GM21737 (cell line): ENCODE data around the gene PITPNC1.
"Not testable (repeated sequence)": the region's sequence is repeated elsewhere in the genome, so short reads cannot be mapped to it uniquely, and the experiment has no call there.

ENCODE experiments used
- ATAC-seq: cut with Tn5 transposase; IDR thresholded peaks from one replicate; pipeline ENCODE4 v1.9.1; 2021; ENCODE audit warnings: mild to moderate bottlenecking, moderate library complexity; ENCODE audit not compliant: unreplicated experiment

Gene PITPNC1

DNA sequence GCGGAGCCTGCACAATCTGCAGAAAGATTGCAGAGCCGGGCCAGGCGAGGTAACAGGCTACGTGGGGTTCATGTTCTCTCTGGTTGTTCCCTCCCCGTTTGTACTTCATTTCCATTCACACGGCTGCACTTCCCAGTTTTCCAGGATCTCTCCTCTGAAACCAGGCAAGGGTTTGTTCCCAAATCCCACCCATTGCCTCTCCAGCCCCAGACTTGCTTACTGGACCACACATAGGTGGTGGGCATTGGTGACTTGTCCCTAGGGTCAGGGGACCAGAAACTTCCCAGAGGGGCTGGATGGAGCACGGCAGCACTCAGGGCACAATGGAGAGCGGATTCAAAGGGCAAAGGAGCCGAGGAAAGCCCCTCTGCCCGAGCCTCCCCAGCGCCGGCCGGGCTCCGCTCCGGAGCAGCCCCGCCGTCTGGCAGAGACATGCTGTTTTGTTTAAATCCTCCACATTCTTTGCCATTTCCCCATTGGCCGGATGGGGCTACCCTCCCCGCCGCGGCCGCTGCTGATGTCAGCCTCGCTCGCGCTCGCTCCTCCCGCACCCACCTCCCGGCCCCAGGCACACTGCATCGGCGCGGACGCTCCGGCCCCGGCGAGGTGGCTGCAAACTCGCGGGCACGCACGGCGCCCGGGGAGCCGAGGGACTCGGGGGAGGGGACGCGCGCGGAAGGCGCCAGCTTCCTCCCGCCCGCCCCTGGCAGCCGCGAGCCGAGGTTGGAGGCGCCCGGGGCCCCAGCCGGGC is at the start of gene PITPNC1:
Gene PITPNC1 (plus strand): TSS at position 545 of the 751 bp plus-strand sequence.
- ATAC-seq = peak; percentile 72

GRCh38 chr17:67328026-67328425 is 49.1 kb upstream of the PITPNC1 start:
- no peak for ATAC-seq

DNA sequence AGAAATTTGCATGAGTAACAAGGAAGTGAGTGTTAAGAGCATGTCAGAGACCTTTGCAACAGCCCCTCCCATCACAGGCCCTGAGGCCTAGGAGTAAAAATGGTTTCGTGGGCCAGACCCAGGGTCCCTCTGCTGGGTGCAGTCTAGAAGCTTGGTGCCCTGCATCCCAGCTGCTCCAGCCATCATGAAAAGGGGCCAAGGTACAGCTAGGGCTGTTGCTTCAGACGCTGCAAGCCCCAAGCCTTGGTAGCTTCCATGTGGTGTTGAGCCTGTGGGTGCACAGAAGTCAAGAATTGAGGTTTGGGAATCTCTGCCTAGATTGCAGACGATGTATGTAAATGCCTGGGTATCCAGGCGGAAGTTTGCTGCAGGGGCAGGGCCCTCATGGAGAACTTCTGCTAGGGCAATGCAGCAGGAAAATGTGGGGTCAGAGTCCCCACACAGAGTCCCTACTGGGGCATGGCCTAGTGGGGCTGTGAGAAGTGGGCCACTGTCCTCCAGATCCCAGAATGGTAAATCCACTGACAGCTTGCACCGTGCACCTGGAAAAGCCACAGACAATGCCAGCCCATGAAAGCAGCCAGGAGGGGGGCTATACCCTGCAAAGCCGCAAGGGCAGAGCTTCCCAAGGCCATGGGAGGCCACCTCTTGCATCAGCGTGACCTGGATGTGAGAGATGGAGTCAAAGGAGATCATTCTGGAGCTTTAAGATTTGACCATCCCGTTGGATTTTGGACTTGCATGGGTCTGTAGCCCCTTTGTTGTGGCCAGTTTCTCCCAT is 45.5 kb upstream of the PITPNC1 start:
- not testable (repeated sequence) for ATAC-seq

DNA sequence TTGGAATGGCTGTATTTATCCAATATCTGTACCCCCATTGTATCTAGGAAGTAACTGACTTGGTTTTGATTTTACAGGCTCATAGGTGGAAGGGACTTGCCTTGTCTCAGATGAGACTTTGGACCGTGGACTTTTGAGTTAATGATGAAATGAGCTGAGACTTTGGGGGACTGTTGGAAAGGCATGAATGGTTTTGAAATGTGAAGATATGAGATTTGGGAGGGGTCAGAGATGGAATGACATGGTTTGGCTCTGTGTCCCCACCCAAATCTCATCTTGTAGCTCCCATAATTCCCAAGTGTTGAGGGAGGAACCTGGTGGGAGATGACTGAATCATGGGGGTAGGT is 44.9 kb upstream of the PITPNC1 start:
- ATAC-seq = not testable (repeated sequence)

GRCh38 chr17:67335245-67335835 is 41.7 kb upstream of the PITPNC1 start:
- no peak for ATAC-seq

- ATAC-seq = no peak
Measured at GRCh38 chr17:67336859-67337258, 40.2 kb upstream of the PITPNC1 start.

DNA sequence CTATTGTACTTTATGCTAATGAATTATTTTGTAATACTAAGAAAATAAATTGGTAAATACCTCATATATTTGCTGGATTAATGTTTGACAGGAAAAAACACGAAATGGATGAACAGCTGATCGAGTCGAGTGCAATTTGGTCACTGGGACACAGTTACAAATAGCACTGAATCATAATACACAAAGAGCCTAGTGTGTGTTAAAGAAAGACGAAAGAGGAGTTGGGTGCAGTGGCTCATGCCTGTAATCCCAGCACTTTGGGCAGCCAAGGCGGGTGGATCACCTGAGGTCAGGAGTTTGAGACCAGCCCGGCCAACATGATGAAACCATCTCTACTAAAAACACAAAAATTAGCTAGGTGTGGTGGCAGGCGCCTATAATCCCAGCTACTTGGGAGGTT is 38.7 kb upstream of the PITPNC1 start:
- not testable (repeated sequence) for ATAC-seq

DNA sequence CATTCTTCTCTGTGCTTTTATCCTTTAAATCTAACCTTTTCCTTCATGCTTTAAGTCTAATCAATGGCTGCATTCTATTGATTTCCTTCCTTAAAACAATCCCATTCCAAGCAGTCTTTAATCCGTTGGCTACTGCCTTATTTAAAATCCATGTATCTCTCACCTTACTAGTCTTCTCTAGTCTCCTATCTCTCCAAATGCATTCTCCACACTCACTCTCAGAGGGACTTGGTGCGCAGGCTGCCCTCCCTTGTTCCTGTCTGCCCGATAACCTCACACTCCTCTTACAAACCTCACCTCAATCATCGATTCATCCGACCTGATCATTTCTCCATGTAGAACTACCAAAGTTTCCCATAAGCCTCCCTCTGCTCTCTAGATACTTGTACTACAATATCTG is 33.8 kb upstream of the PITPNC1 start:
- no peak for ATAC-seq

DNA sequence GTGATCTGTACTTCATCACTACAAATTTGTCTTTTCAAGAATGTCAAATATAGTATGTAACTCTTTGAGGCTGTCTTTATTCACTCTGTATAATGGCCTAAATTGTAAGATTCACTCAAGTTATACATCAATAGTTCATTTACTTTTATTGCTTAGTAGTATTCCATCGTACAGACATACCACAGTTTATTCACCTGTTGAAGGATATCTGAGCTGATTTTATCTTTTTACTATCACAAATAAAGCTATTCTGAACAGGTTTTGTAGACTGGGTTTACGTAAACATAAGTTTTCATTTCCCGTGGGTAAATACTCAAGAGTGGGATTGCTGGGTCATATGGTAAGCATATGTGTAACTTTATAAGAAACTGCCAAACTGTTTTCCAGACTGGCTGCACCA is 29.3 kb upstream of the PITPNC1 start:
- ATAC-seq = no peak

GRCh38 chr17:67349420-67349819 is 27.7 kb upstream of the PITPNC1 start:
- no peak for ATAC-seq

DNA sequence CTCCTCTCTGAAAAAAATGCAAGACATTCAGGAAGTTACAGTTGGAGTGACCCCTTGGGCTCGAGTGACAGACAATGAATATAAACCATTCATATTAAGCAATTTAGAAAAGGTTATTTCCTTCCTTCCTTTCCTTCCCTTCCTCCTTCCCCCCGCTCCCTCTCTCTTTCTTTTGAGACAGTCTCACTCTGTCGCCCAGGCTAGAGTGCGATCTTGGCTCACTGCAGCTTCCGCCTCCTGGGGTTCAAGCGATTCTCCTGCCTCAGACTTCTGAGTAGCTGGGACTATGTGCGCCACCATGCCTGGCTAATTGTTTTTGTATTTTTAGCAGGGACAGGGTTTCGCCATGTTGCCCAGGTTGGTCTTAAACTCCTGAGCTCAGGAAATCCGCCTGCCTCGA is 23.9 kb upstream of the PITPNC1 start:
- ATAC-seq = no peak

DNA sequence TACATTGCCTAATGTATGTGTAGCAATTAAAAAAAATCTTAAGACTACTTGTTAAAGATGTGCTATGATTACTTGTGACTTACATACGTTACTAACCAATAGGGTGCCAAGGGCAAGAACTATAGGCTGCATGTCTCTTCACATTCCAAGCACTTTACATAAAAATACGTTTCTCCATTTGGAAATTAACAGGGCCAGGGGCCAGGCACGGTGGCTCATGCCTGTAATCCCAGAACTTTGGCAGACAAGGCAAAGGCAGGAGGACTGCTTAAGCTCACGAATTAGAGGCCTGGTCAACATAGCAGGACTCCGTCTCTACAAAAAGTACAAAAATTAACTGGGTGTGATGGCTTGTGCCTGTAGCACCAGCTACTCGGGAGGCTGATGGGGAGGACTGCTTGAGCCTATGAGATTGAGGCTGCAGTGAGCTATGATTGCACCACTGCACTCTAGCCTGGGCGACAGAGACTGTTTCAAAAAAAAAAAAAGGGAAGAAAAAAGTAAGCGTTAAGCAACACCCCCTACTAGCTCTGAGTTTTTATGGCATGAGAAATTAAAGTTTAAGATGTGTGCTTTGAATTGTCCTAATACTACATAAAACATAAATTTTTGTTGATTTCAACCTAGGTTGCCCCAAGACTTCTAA is 23.0 kb upstream of the PITPNC1 start:
- ATAC-seq = no peak

DNA sequence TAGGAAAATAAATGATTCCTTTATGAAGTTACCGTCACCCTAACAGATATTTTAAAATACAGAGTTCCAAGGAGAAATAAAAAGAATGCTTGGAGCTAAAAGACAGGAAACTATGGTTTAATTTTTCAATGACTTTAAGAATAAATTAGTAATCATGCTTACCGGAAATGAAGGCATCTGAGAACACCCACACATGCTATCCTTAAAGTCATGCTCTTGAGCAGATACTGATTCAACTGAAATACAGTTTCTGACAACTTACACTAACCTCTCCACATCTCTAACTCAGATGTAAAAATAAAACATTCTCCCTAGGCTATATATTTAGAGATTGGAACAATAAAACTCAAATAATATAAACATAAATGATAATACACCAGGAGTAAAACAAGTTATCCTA is 18.5 kb upstream of the PITPNC1 start:
- no peak for ATAC-seq

DNA sequence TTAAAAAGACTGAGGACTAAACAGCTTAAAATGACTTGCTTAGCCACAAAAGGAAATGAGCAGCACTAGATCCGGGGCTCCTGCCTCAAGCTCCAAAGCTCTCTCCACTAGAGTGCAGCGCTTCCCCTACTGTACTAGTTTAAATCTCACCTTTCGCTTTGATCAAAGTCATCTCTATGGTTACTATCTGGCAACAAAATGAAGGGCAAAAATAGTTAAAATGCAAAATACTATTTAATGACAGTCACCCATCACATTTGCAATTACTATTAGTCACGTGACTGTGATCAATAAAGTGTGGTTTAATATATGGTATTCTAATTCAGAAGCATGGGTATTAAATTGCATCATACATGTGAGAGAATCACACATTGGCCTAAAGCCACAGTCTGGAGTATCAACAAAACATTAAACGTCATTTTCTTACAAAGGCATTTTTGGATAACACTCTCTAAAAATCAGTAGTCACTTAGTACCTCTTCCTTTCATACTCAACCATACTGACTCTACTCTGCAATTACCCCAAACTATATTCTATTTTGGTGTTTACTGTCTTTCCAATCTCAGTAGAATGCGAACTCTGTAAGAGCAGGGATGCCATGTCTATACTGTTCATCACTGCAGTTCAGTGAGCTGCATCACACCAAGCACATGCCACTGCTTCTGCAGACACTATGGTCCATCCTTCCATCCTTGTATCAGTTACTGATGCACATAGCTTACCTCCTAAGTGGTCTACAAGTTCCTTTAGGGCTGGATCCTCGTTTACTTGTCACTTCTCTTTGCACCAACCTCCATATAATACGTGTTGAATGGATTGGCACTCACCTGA is 16.9 kb upstream of the PITPNC1 start:
- no peak for ATAC-seq

GRCh38 chr17:67360880-67361279 is 16.2 kb upstream of the PITPNC1 start:
- no peak for ATAC-seq

DNA sequence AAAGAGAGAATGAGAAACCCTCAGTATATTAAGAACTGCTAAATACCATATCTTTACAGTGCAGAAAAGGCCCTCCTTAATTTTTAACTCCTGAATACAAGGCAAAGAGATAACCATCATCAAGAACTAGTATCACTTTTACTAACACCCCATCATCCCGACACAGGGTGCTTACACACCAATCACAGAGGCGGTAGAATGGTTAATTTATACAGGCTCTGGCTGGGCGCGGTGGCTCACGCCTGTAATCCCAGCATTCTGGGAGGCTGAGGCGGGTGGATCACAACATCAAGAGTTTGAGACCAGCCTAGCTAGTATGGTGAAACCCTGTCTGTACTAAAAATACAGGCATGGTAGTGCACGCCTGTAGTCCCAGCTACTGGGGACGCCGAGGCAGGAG is 14.9 kb upstream of the PITPNC1 start:
- ATAC-seq = no peak

DNA sequence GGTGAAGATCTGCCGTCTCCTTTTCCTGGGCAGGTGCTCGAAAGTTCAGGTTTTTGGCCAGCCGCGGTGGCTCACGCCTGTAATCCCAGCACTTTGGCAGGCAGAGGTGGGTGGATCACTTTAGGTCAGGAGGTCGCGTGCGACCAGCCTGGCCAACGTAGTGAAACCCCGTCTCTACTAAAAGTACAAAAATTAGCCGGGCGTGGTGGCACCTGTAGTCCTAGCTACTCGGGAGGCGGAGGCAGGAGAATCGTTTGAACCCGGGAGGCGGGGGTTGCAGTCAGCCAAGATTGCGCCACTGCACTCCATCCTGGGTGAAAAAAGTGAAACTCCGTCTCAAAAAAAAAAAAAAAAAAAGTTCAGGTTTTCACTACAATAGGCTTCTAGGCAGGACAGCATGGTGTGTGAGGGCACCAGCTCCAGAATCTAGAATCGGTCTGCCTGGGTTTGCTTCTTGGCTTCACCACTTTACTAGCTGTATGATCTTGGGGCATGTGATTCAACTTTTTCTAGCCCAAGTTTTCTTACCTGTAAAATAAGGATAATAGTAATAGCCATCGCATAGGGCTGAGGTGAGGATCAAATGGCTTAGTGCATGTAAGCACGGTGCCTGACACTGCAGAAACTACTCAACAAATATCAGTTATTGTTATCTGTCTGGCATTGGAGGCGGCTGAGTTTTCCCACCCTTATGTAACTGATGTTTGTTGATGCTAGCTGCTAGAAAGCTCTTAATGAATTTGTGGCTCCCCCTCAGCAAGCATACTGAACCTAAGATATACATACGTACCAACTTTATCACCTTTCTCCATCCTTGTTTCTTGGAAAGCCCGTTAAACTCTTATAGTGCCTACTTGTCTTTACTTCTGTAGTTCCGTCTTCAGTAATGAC is 12.0 kb upstream of the PITPNC1 start:
- ATAC-seq = no peak

DNA sequence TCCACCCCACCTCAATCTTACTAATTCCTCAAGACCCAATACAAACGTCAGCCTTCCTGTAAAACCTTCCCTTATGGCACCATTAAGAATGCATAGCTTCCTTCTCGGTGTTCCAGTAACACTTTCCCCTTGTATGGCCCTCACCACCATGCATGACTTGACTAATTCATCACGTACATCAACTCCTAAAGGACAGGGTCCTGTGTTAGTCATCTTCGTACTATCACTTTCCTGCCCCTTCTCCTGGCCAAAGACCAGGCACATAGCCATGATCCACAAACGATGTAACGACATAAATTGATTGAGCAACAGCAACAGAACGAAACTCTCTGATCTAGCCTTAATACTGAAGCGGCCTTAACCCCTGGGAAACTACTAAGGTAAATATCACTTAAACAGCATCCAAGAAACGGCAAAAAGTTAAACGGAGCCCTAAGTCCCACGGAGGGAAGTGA is 11.3 kb upstream of the PITPNC1 start:
- peak; percentile 5 for ATAC-seq
